WTC11 (cell line): ENCODE results near the gene OR6K6. TPM values are rescaled to one million over a fixed set of nuclear protein-coding genes. Genes with fewer than 3 reads are reported as not detected.

Experiments
- ATAC-seq: fragments of 200-7000 bp; cut with Tn5 transposase; 2 replicates; pipeline ENCODE4 v1.10.0; 2021; ENCODE audit warnings: mild to moderate bottlenecking, moderate library complexity
- CTCF ChIA-PET: fragments of 300-600 bp; sonication (Branson Sonifier 250); formaldehyde crosslinking; loops from one replicate; lab custom pipeline; 2021; ENCODE audit warnings: antibody characterized with exemption; lab: Charles Lee
- POLR2A ChIA-PET: fragments of 350-600 bp; sonication (Branson Sonifier 250); formaldehyde crosslinking; loops from one replicate; lab custom pipeline; 2021; ENCODE audit warnings: antibody characterized with exemption; lab: Charles Lee
- DNase-seq: peaks from one replicate; pipeline ENCODE4 v3.0.0; 2021; ENCODE audit warnings: low spot score
- H3K27ac Mint-ChIP-seq: 2 replicates; pipeline ENCODE4 v1.8.0; 2021; ENCODE audit warnings: mixed read lengths
- H3K27me3 Mint-ChIP-seq: 2 replicates; pipeline ENCODE4 v1.8.0; 2021; ENCODE audit warnings: low read depth, mild to moderate bottlenecking, moderate library complexity, mixed read lengths
- H3K36me3 Mint-ChIP-seq: 2 replicates; pipeline ENCODE4 v1.8.0; 2021; ENCODE audit warnings: mixed read lengths
- H3K4me1 Mint-ChIP-seq: 2 replicates; pipeline ENCODE4 v1.8.0; 2022; ENCODE audit warnings: mixed read lengths
- H3K4me3 Mint-ChIP-seq: 2 replicates; pipeline ENCODE4 v1.8.0; 2021; ENCODE audit warnings: mild to moderate bottlenecking, moderate library complexity, mixed read lengths
- H3K9me3 Mint-ChIP-seq: 2 replicates; pipeline ENCODE4 v1.8.0; 2021; ENCODE audit warnings: mixed read lengths
- ATF1 ChIP-seq: sonication (generic); formaldehyde crosslinking; IDR thresholded peaks from 2 replicates; pipeline ENCODE4 v1.8.1; 2023; ENCODE audit warnings: mild to moderate bottlenecking, moderate library complexity, missing genetic modification reagents
- ATF3 ChIP-seq: sonication (generic); formaldehyde crosslinking; conservative IDR thresholded peaks from 2 replicates; pipeline ENCODE4 v1.8.1; 2022; ENCODE audit warnings: mild to moderate bottlenecking, missing genetic modification reagents
- CREB1 ChIP-seq: sonication (generic); formaldehyde crosslinking; IDR thresholded peaks from 2 replicates; pipeline ENCODE4 v1.8.0; 2023; ENCODE audit warnings: mild to moderate bottlenecking, missing genetic modification reagents
- CREM ChIP-seq: sonication (generic); formaldehyde crosslinking; IDR thresholded peaks from 2 replicates; pipeline ENCODE4 v1.8.1; 2022; ENCODE audit warnings: mild to moderate bottlenecking, missing genetic modification reagents, moderate library complexity
- E2F1 ChIP-seq: sonication (generic); formaldehyde crosslinking; IDR thresholded peaks from 2 replicates; pipeline ENCODE4 v1.8.0; 2022; ENCODE audit warnings: mild to moderate bottlenecking, missing genetic modification reagents
- ELF4 ChIP-seq: sonication (generic); formaldehyde crosslinking; IDR thresholded peaks from 2 replicates; pipeline ENCODE4 v1.8.1; 2022; ENCODE audit warnings: low read depth, mild to moderate bottlenecking, moderate library complexity, missing genetic modification reagents
- ESRRA ChIP-seq: sonication (generic); formaldehyde crosslinking; IDR thresholded peaks from 2 replicates; pipeline ENCODE4 v1.8.1; 2022; ENCODE audit warnings: mild to moderate bottlenecking, missing genetic modification reagents, borderline replicate concordance
- IRF1 ChIP-seq: sonication (generic); formaldehyde crosslinking; IDR thresholded peaks from 2 replicates; pipeline ENCODE4 v1.8.0; 2023; ENCODE audit warnings: missing genetic modification reagents
- IRF2 ChIP-seq: sonication (generic); formaldehyde crosslinking; IDR thresholded peaks from 2 replicates; pipeline ENCODE4 v1.8.0; 2022; ENCODE audit warnings: low read depth, missing genetic modification reagents, borderline replicate concordance
- JAZF1 ChIP-seq: fragments of 250-450 bp; sonication (Bioruptor Pico); IDR thresholded peaks from 2 replicates; pipeline ENCODE4 v1.9.0; 2021; ENCODE audit warnings: moderate library complexity, mild to moderate bottlenecking, inconsistent platforms
- JUN ChIP-seq: sonication (generic); formaldehyde crosslinking; IDR thresholded peaks from 2 replicates; pipeline ENCODE4 v1.8.0; 2023; ENCODE audit warnings: mild to moderate bottlenecking, missing genetic modification reagents
- KAT7 ChIP-seq: sonication (generic); formaldehyde crosslinking; IDR thresholded peaks from 2 replicates; pipeline ENCODE4 v1.8.1; 2023; ENCODE audit warnings: missing genetic modification reagents, mild to moderate bottlenecking, borderline replicate concordance
- MAX ChIP-seq: sonication (generic); formaldehyde crosslinking; IDR thresholded peaks from 2 replicates; pipeline ENCODE4 v1.8.0; 2022; ENCODE audit warnings: mild to moderate bottlenecking, missing genetic modification reagents
- NFE2L1 ChIP-seq: sonication (generic); formaldehyde crosslinking; IDR thresholded peaks from 2 replicates; pipeline ENCODE4 v1.8.1; 2023; ENCODE audit warnings: missing genetic modification reagents
- NR3C1 ChIP-seq: sonication (generic); formaldehyde crosslinking; conservative IDR thresholded peaks from 2 replicates; pipeline ENCODE4 v1.8.1; 2023; ENCODE audit warnings: low read depth, mild to moderate bottlenecking, missing genetic modification reagents
- PRRX2 ChIP-seq: fragments of 250-450 bp; sonication (Bioruptor Pico); IDR thresholded peaks from 2 replicates; pipeline ENCODE4 v1.8.0; 2021; ENCODE audit warnings: mild to moderate bottlenecking
- RELA ChIP-seq: sonication (generic); formaldehyde crosslinking; IDR thresholded peaks from 2 replicates; pipeline ENCODE4 v1.8.1; 2022; ENCODE audit warnings: missing genetic modification reagents, mild to moderate bottlenecking, borderline replicate concordance
- TEAD1 ChIP-seq: sonication (generic); formaldehyde crosslinking; IDR thresholded peaks from 2 replicates; pipeline ENCODE4 v1.8.0; 2022; ENCODE audit warnings: mild to moderate bottlenecking, missing genetic modification reagents
- USF2 ChIP-seq: sonication (generic); formaldehyde crosslinking; IDR thresholded peaks from 2 replicates; pipeline ENCODE4 v1.8.1; 2023; ENCODE audit warnings: mild to moderate bottlenecking, missing genetic modification reagents, moderate library complexity
- ZBTB21 ChIP-seq: sonication (generic); formaldehyde crosslinking; IDR thresholded peaks from 2 replicates; pipeline ENCODE4 v1.8.1; 2023; ENCODE audit warnings: mild to moderate bottlenecking, missing genetic modification reagents, borderline replicate concordance
- ZNF317 ChIP-seq: sonication (generic); formaldehyde crosslinking; IDR thresholded peaks from 2 replicates; pipeline ENCODE4 v1.8.1; 2023; ENCODE audit warnings: low read depth, mild to moderate bottlenecking, moderate library complexity, missing genetic modification reagents, borderline replicate concordance
- ZNF425 ChIP-seq: fragments of 250-450 bp; sonication (Bioruptor Pico); conservative IDR thresholded peaks from 2 replicates; pipeline ENCODE4 v1.9.0; 2021; ENCODE audit warnings: mild to moderate bottlenecking
- ZSCAN18 ChIP-seq: fragments of 250-450 bp; sonication (Bioruptor Pico); IDR thresholded peaks from 2 replicates; pipeline ENCODE4 v2.1.2; 2022; ENCODE audit warnings: mild to moderate bottlenecking, moderate library complexity
- total RNA-seq: library from RNA; stranded (reverse); gene quantifications from 3 replicates; pipeline ENCODE4 v1.2.3, GENCODE V29; 2021

OR6K6 gene
- total RNA-seq, 1 experiment from 2014 or later: not detected

- ChIA-PET POLR2A (no interaction called here), CTCF (no interaction called here)
- 0 out of 2 replicates have a peak, but pooled peaks cover 6% of the 10 kb centered on the region for H3K4me1 Mint-ChIP-seq
- ATAC-seq (no peak), DNase-seq (no peak)
- no peak overlapping the region for H3K27ac Mint-ChIP-seq
- no peaks in the 10 kb centered on the region for H3K36me3 Mint-ChIP-seq
- peaks cover 6% of the 10 kb centered on the region for H3K9me3 Mint-ChIP-seq
- H3K4me3 Mint-ChIP-seq: no peak overlapping the region
- TF ChIP-seq JUN (no peak), MAX (CRISPR knock-in tag) (no peak), ZNF317 (CRISPR knock-in tag) (no peak), ZBTB21 (CRISPR knock-in tag) (no peak), PRRX2 (CRISPR knock-in tag) (no peak), JAZF1 (CRISPR knock-in tag) (no peak), E2F1 (CRISPR knock-in tag) (no peak), ELF4 (CRISPR knock-in tag) (no peak), ZSCAN18 (CRISPR knock-in tag) (no peak)
- no peaks in the 10 kb centered on the region for H3K27me3 Mint-ChIP-seq
Observed at GRCh38 chr1:158752155-158752712, 2.3 kb upstream of the OR6K6 start.

- no peaks in the 10 kb centered on the region for H3K9me3 Mint-ChIP-seq
- H3K36me3 Mint-ChIP-seq: no peaks in the 10 kb centered on the region
- ChIA-PET POLR2A (no interaction called here), CTCF (no interaction called here)
- no peak within 1 kb of the TSS for H3K27ac Mint-ChIP-seq
- H3K4me3 Mint-ChIP-seq: no peak within 1 kb of the TSS
- H3K4me1 Mint-ChIP-seq: no peaks in the 10 kb centered on the region
- no peak for DNase-seq
- no peak for ATAC-seq
- no peaks in the 10 kb centered on the region for H3K27me3 Mint-ChIP-seq
- TF ChIP-seq CREB1 (CRISPR knock-in tag): no peak
- TF ChIP-seq RELA (CRISPR knock-in tag): no peak
- TF ChIP-seq CREM: no peak
- TF ChIP-seq IRF2 (CRISPR knock-in tag): no peak
- TF ChIP-seq USF2 (CRISPR knock-in tag): no peak
- no peak for TF ChIP-seq TEAD1
- no peak for TF ChIP-seq IRF1 (CRISPR knock-in tag)
- TF ChIP-seq ESRRA: no peak
- TF ChIP-seq KAT7 (CRISPR knock-in tag): no peak
- TF ChIP-seq ZNF425 (CRISPR knock-in tag): no peak
- no peak for TF ChIP-seq NFE2L1
- TF ChIP-seq ATF1 (CRISPR knock-in tag): no peak
- TF ChIP-seq NR3C1 (CRISPR knock-in tag): no peak
- TF ChIP-seq ATF3 (CRISPR knock-in tag): no peak
Observed at GRCh38 chr1:158771950-158772866, 17.7 kb downstream of the OR6K6 start, which contains the start of gene OR6N1. OR6N1 (minus strand) TSS chr1:158772195; CDS start chr1:158766682, 5,513 bp downstream.
